Adrenal gland (tissue), 12 donors: ENCODE measurements around the gene HEXIM2. TPM values are rescaled to one million over a fixed set of nuclear protein-coding genes. Genes with fewer than 3 reads are reported as not detected.

Source experiments
- DNase-seq, 7 donors: peaks; one replicate each; pipeline ENCODE4 v3.0.0-alpha.2; 2019 to 2020
- H3K27ac ChIP-seq, 5 donors: fragments of 200-600 bp; sonication (generic) in 4 of 5; 1 replicate in 3 of 5; 2 replicates in 2 of 5; pipeline versions ENCODE4 v1.5.1 to v1.8.0; 2016 to 2020; ENCODE audit warnings: mild to moderate bottlenecking in 1 of 5
- H3K27me3 ChIP-seq: fragments of 200-600 bp; 2 replicates; pipeline ENCODE4 v1.8.0; 2021
- H3K36me3 ChIP-seq, 2 donors: fragments of 200-600 bp; replicated peaks in 1 of 2; 1 replicate in 1 of 2; 2 replicates in 1 of 2; pipeline versions ENCODE4 v1.5.1 to v1.8.0; 2018 to 2022
- H3K4me1 ChIP-seq, 2 donors: fragments of 200-600 bp; replicated peaks in 1 of 2; 1 replicate in 1 of 2; 2 replicates in 1 of 2; pipeline versions ENCODE4 v1.5.1 to v1.8.0; 2018 to 2021
- H3K4me3 ChIP-seq, 4 donors: fragments of 200-600 bp; sonication (generic) in 3 of 4; one replicate each; pipeline ENCODE4 v1.5.1; 2016 to 2018
- H3K9me3 ChIP-seq, 3 donors: fragments of 200-600 bp; sonication (generic) in 1 of 3; replicated peaks in 1 of 3; 1 replicate in 2 of 3; 2 replicates in 1 of 3; pipeline versions ENCODE4 v1.5.1 to v1.8.0; 2016 to 2021
- POLR2A ChIP-seq, 2 donors: fragments of 450-650 bp; IDR thresholded peaks; one replicate each; pipeline ENCODE4 v1.6.1; 2017; ENCODE audit warnings: antibody characterized with exemption in 2 of 2, mild to moderate bottlenecking in 2 of 2, moderate library complexity in 1 of 2
- WGBS, 4 donors: extraction: QIAGEN DNeasy Blood & Tissue Kit in 2 of 4; methylation state at CpG; one replicate each; pipeline versions ENCODE4 v1.1.5 to v1.1.7; 2013 to 2017; 5-methylcytosine and 5-hydroxymethylcytosine counted together
- intact Hi-C, 2 donors: fragments of 100-400 bp; cut with DNase I; formaldehyde crosslinking; loops; one replicate each; pipeline versions ENCODE4 v1.14.1 to v1.15.0; 2022 to 2023
- polyA plus RNA-seq, 3 donors: library from polyadenylated mRNA; stranded (reverse); fragments of 200-250 nt in 2 of 3; fragments of 350-450 nt in 1 of 3; fragmentation: Illumina TruSeq in 1 of 3; extraction: RNeasy Lipid Tissue Mini Kit (QIAGEN cat#74804) in 1 of 3; gene quantifications; one replicate each; pipeline ENCODE4 v1.2.3, GENCODE V29; 2013 to 2014
- total RNA-seq, 9 donors: library from RNA; depleted of rRNA in 4 of 9; stranded (reverse); fragments of >200 nt in 4 of 9; fragments of 120-200 nt in 1 of 9; fragmentation: NEBNext Ultra II Directional in 1 of 9; extraction: Animal tissue kit (Norgen Biotek cat#: 25700) in 1 of 9; gene quantifications; one replicate each; pipeline versions ENCODE4 v1.1.0 to v1.2.4, GENCODE V29; 2013 to 2023
- TF ChIP-seq, protein P1 (sequence below), 6 experiments: fragments of 450-650 bp in 4 of 6; fragments of 200-600 bp in 2 of 6; sonication (generic) in 1 of 6; IDR thresholded peaks; 1 replicate in 5 of 6; 2 replicates in 1 of 6; pipeline versions ENCODE4 v1.5.1 to v1.8.0; 2016 to 2021; ENCODE audit warnings: antibody characterized with exemption in 6 of 6, mild to moderate bottlenecking in 2 of 6, moderate library complexity in 1 of 6
- donor health status: healthy with polysubstance abuse.
- donor health status: Bipolar disorder and iron deficiency.
- donor health status: DM: yes; HTN: yes; CAD: no.
- donor health status: DM: no; HTN: no; CAD: no.
- donor health status: DM: no; HTN: no; CAD: no.
- donor health status: DM: yes; HTN: yes; CAD: no.

The HEXIM2 gene
- total and polyA plus RNA-seq, 12 donors, result 4.5 to 28.1 (median 15.9) TPM

- no peak for DNase-seq
- Histone ChIP-seq H3K36me3 (no peaks in the 10 kb centered on the region), H3K9me3 (no peaks in the 10 kb centered on the region), H3K27ac (no peak overlapping the region), H3K27me3 (no peaks in the 10 kb centered on the region), H3K4me3 (no peak overlapping the region), H3K4me1 (no peaks in the 10 kb centered on the region)
- TF ChIP-seq, protein P1, sequence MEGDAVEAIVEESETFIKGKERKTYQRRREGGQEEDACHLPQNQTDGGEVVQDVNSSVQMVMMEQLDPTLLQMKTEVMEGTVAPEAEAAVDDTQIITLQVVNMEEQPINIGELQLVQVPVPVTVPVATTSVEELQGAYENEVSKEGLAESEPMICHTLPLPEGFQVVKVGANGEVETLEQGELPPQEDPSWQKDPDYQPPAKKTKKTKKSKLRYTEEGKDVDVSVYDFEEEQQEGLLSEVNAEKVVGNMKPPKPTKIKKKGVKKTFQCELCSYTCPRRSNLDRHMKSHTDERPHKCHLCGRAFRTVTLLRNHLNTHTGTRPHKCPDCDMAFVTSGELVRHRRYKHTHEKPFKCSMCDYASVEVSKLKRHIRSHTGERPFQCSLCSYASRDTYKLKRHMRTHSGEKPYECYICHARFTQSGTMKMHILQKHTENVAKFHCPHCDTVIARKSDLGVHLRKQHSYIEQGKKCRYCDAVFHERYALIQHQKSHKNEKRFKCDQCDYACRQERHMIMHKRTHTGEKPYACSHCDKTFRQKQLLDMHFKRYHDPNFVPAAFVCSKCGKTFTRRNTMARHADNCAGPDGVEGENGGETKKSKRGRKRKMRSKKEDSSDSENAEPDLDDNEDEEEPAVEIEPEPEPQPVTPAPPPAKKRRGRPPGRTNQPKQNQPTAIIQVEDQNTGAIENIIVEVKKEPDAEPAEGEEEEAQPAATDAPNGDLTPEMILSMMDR (IDR thresholded peaks at IDR 0.05), result no peak
- no peak for TF ChIP-seq POLR2A (IDR thresholded peaks at IDR 0.05)
- WGBS, 4 donors, result 66 to 74% (median 68%) methylated on average over 2 of the region's 2 CpGs
- intact Hi-C loops, result no loop called here
These were observed 27.3 kb downstream of the HEXIM2 start for GRCh38 chr17:45189009-45189408.

DNA sequence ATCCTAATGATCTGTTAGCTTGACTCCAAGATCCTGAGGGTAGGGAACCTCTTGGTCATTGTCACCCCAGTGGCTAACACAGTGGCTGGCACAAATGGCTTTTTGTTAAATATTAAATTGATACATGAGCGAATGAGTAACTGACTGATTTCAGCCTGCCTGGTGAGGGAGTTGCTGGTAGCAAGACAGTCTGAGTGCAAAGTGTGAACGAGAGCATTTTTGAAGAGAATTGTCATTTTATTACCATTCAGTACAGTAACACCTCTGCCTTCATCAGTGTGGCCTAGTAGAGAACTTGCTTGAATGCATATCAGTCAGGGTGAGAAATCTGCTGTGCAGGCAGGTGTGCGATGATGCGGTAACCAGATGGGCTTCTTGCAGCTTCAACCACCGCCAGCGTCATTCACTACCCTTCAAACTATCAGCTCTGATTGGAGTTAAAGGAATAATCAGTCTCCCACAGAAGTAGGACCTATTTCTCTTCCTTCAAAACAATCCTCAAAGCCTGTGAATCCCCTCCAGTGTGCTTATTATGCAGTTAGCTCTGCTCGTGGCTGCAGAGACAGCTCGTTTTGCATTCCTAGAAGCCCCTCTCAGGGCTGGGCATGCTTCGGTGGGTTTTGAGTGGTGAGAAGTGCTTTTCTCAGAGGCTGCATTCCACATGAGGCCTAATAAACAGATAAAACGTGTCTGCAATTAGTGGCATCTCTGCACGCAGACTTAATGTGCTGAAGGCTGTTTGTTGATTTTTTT, 29.0 kb downstream of the HEXIM2 start:
- Histone ChIP-seq H3K36me3 (no peaks in the 10 kb centered on the region), H3K27me3 (no peaks in the 10 kb centered on the region), H3K4me1 (no peaks in the 10 kb centered on the region), H3K9me3 (no peaks in the 10 kb centered on the region), H3K27ac (no peak overlapping the region), H3K4me3 (no peak overlapping the region)
- TF ChIP-seq POLR2A (IDR thresholded peaks at IDR 0.05), result no peak
- TF ChIP-seq, protein P1 (IDR thresholded peaks at IDR 0.05), result no peak
- DNase-seq, result no peak
- intact Hi-C loops, result no loop called here
- WGBS, 4 donors, result 72 to 78% (median 76%) methylated on average over 11 of the region's 11 CpGs

GRCh38 chr17:45195424-45195823, 33.7 kb downstream of the HEXIM2 start:
- peaks cover 0 to 3% of the 10 kb centered on the region in 2 donors for H3K4me1 ChIP-seq
- no peak for DNase-seq
- no peak for TF ChIP-seq POLR2A (IDR thresholded peaks at IDR 0.05)
- TF ChIP-seq, protein P1 (IDR thresholded peaks at IDR 0.05), result no peak
- no peaks in the 10 kb centered on the region for H3K9me3 ChIP-seq
- intact Hi-C loops, result loop anchor here (5.0 kb wide), 1 partner anchor 58 kb away; the partner anchor contains the start of gene ACBD4 (in 2 of the 2)
- H3K27me3 ChIP-seq, result no peaks in the 10 kb centered on the region
- H3K27ac ChIP-seq, result no peak overlapping the region
- H3K4me3 ChIP-seq, result no peak overlapping the region
- no peaks in the 10 kb centered on the region for H3K36me3 ChIP-seq

DNA sequence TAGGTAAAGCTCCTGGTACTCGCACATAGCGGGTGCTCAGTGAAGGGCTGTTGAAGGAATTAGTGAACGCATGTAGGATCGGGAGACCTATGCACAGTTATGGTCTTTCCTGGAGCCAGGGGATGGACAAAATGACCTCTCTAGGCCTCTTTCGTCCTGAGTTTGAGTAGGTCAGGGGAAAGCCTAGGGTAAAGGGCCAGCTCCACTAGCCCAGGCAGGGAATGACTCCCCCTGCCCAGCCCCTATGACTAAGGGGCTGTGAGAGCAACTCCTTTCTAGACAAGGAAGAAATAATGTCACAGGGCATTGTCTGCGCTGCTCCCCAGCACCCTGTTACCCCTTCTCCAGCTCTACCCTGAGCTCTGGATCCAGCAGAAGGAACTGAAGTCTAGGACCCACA, 35.4 kb downstream of the HEXIM2 start:
- Histone ChIP-seq H3K27ac (no peak overlapping the region), H3K27me3 (no peaks in the 10 kb centered on the region), H3K9me3 (no peaks in the 10 kb centered on the region), H3K4me1 (peaks cover 0 to 3% of the 10 kb centered on the region in 2 donors), H3K36me3 (no peaks in the 10 kb centered on the region), H3K4me3 (no peak overlapping the region)
- intact Hi-C loops, result loop anchor here (5.0 kb wide), 1 partner anchor 60 kb away; the partner anchor contains the start of gene ACBD4 (in 2 of the 2)
- no peak for TF ChIP-seq POLR2A (IDR thresholded peaks at IDR 0.05)
- TF ChIP-seq, protein P1 (IDR thresholded peaks at IDR 0.05), result no peak
- WGBS, 4 donors, result 67 to 89% (median 75%) methylated on average over 5 to 6 of the region's 6 CpGs
- DNase-seq, result no peak
